Activated T-helper 17 cell treated with anti-CD3 and anti-CD28 coated beads, Interleukin-2, amount 50 U/mL, for 72 hours (primary cell): ENCODE measurements around the gene IFT88. TPM values are rescaled to one million over a fixed set of nuclear protein-coding genes. Genes with fewer than 3 reads are reported as not detected.
"Not testable (repeated sequence)": the region's sequence is repeated elsewhere in the genome, so short reads cannot be mapped to it uniquely, and the experiment has no call there.

ENCODE experiments used
- ATAC-seq: fragments of 150-1000 bp; cut with Tn5 transposase; replicated peaks from 2 replicates; pipeline ENCODE4 v1.10.0; 2021; ENCODE audit warnings: mild to moderate bottlenecking, moderate library complexity
- H3K27ac Mint-ChIP-seq: one replicate; pipeline ENCODE4 v1.8.0; 2022; ENCODE audit warnings: mixed read lengths
- H3K27me3 Mint-ChIP-seq: one replicate; pipeline ENCODE4 v1.8.0; 2022; ENCODE audit warnings: mixed read lengths
- H3K36me3 Mint-ChIP-seq: one replicate; pipeline ENCODE4 v1.8.0; 2022; ENCODE audit warnings: low read depth, mild to moderate bottlenecking, mixed read lengths
- H3K4me1 Mint-ChIP-seq: one replicate; pipeline ENCODE4 v1.8.0; 2022; ENCODE audit warnings: mixed read lengths
- H3K4me3 Mint-ChIP-seq: one replicate; pipeline ENCODE4 v1.8.0; 2022; ENCODE audit warnings: mild to moderate bottlenecking, mixed read lengths
- H3K9me3 Mint-ChIP-seq: one replicate; pipeline ENCODE4 v1.8.0; 2022; ENCODE audit warnings: mixed read lengths
- total RNA-seq, 2 donors: library from RNA; stranded (reverse); gene quantifications; one replicate each; pipeline ENCODE4 v1.2.3, GENCODE V29; 2022

IFT88 gene
- total RNA-seq, 2 donors from 2014 or later: 2.5 to 5.7 TPM

- H3K4me3 Mint-ChIP-seq: no peak overlapping the region
- H3K9me3 Mint-ChIP-seq: no peaks in the 10 kb centered on the region
- no peak for ATAC-seq
- no peaks in the 10 kb centered on the region for H3K4me1 Mint-ChIP-seq
- H3K27me3 Mint-ChIP-seq: no peaks in the 10 kb centered on the region
- H3K36me3 Mint-ChIP-seq: no peaks in the 10 kb centered on the region
- H3K27ac Mint-ChIP-seq: no peak overlapping the region
Measured at GRCh38 chr13:20637811-20638210, 70.9 kb downstream of the IFT88 start.

DNA sequence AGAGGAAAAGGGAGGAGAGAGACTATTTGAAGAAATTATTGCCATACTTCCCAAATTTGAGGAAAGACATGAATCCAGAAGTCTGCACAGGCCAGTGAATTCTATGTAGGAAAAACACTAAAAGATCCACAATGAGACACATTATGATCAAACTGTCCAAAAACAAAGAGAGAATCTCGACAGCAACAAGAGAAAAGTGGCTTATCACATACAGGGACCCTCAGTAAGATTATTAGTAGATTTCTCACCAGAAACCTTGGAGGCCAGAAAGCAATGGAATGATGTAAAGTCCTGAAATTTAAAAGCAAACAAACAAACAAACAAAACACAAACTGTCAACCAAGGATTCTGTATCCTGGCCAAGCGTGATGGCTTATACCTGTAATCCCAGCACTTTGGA, 80.8 kb downstream of the IFT88 start:
- Mint-ChIP-seq H3K36me3 (peaks cover 6% of the 10 kb centered on the region), H3K4me3 (no peak overlapping the region), H3K9me3 (peaks cover 3% of the 10 kb centered on the region), H3K4me1 (no peaks in the 10 kb centered on the region), H3K27ac (no peak overlapping the region), H3K27me3 (no peaks in the 10 kb centered on the region)
- ATAC-seq: no peak

GRCh38 chr13:20652946-20653345, 86.0 kb downstream of the IFT88 start:
- Mint-ChIP-seq H3K4me1 (no peaks in the 10 kb centered on the region), H3K9me3 (no peaks in the 10 kb centered on the region), H3K4me3 (no peak overlapping the region), H3K36me3 (no peaks in the 10 kb centered on the region), H3K27ac (no peak overlapping the region), H3K27me3 (no peaks in the 10 kb centered on the region)
- ATAC-seq: no peak

- H3K4me3 Mint-ChIP-seq: no peak overlapping the region
- H3K27me3 Mint-ChIP-seq: no peaks in the 10 kb centered on the region
- no peaks in the 10 kb centered on the region for H3K9me3 Mint-ChIP-seq
- H3K27ac Mint-ChIP-seq: no peak overlapping the region
- ATAC-seq: no peak
- no peaks in the 10 kb centered on the region for H3K4me1 Mint-ChIP-seq
- H3K36me3 Mint-ChIP-seq: no peaks in the 10 kb centered on the region
Measured at GRCh38 chr13:20654156-20654555, 87.2 kb downstream of the IFT88 start.

- Mint-ChIP-seq H3K9me3 (no peaks in the 10 kb centered on the region), H3K4me3 (no peak overlapping the region), H3K36me3 (no peaks in the 10 kb centered on the region), H3K4me1 (no peaks in the 10 kb centered on the region), H3K27me3 (no peaks in the 10 kb centered on the region), H3K27ac (no peak overlapping the region)
- ATAC-seq: no peak
Measured at GRCh38 chr13:20658451-20659040, 91.6 kb downstream of the IFT88 start.

- H3K36me3 Mint-ChIP-seq: peaks cover 5% of the 10 kb centered on the region
- no peak for ATAC-seq
- H3K9me3 Mint-ChIP-seq: no peaks in the 10 kb centered on the region
- H3K4me1 Mint-ChIP-seq: no peaks in the 10 kb centered on the region
- no peak overlapping the region for H3K4me3 Mint-ChIP-seq
- no peak overlapping the region for H3K27ac Mint-ChIP-seq
- no peaks in the 10 kb centered on the region for H3K27me3 Mint-ChIP-seq
Measured at GRCh38 chr13:20664351-20664750, 97.4 kb downstream of the IFT88 start.

GRCh38 chr13:20666948-20667347, 100.0 kb downstream of the IFT88 start:
- Mint-ChIP-seq H3K27me3 (no peaks in the 10 kb centered on the region), H3K36me3 (peaks cover 5% of the 10 kb centered on the region), H3K4me1 (no peaks in the 10 kb centered on the region), H3K4me3 (no peak overlapping the region), H3K27ac (no peak overlapping the region), H3K9me3 (no peaks in the 10 kb centered on the region)
- ATAC-seq: no peak

GRCh38 chr13:20667857-20668437, 101.0 kb downstream of the IFT88 start:
- Mint-ChIP-seq H3K27me3 (no peaks in the 10 kb centered on the region), H3K9me3 (no peaks in the 10 kb centered on the region), H3K4me1 (no peaks in the 10 kb centered on the region), H3K27ac (no peak overlapping the region), H3K36me3 (peaks cover 5% of the 10 kb centered on the region), H3K4me3 (no peak overlapping the region)
- no peak for ATAC-seq

- no peak overlapping the region for H3K4me3 Mint-ChIP-seq
- H3K27me3 Mint-ChIP-seq: no peaks in the 10 kb centered on the region
- H3K9me3 Mint-ChIP-seq: no peaks in the 10 kb centered on the region
- H3K36me3 Mint-ChIP-seq: peaks cover 5% of the 10 kb centered on the region
- no peak for ATAC-seq
- H3K4me1 Mint-ChIP-seq: no peaks in the 10 kb centered on the region
- no peak overlapping the region for H3K27ac Mint-ChIP-seq
Measured at GRCh38 chr13:20669162-20669561, 102.2 kb downstream of the IFT88 start.

- Mint-ChIP-seq H3K9me3 (no peaks in the 10 kb centered on the region), H3K4me3 (no peak overlapping the region), H3K27me3 (no peaks in the 10 kb centered on the region), H3K4me1 (no peaks in the 10 kb centered on the region), H3K27ac (no peak overlapping the region), H3K36me3 (no peaks in the 10 kb centered on the region)
- ATAC-seq: no peak
Measured at GRCh38 chr13:20671789-20672188, 104.8 kb downstream of the IFT88 start.

DNA sequence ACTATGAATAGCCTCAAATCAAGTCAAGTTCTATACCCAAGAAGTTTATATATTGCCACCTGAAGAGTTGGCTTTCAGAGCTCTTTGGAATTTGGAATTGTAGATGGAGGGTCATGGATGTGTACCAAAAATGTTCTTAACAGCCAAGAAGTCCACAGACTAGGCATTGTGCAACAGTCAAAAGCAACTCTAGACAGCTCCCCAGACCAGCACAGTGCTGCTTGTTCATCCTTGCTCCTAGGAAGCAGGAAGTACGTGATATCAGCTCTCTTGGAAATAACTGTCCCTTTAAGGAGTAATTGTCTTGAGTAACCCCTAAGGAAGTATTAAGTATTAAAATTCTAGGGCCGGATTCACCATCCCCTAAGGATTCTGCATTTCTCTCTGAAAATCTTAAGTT, 105.8 kb downstream of the IFT88 start:
- Mint-ChIP-seq H3K27me3 (no peaks in the 10 kb centered on the region), H3K4me3 (no peak overlapping the region), H3K9me3 (no peaks in the 10 kb centered on the region), H3K36me3 (no peaks in the 10 kb centered on the region), H3K4me1 (no peaks in the 10 kb centered on the region), H3K27ac (no peak overlapping the region)
- ATAC-seq: no peak

GRCh38 chr13:20673715-20674114, 106.8 kb downstream of the IFT88 start:
- Mint-ChIP-seq H3K27ac (no peak overlapping the region), H3K36me3 (no peaks in the 10 kb centered on the region), H3K4me3 (no peak overlapping the region), H3K4me1 (no peaks in the 10 kb centered on the region), H3K9me3 (no peaks in the 10 kb centered on the region), H3K27me3 (no peaks in the 10 kb centered on the region)
- ATAC-seq: no peak

GRCh38 chr13:20676213-20676612, 109.3 kb downstream of the IFT88 start:
- Mint-ChIP-seq H3K27ac (no peak overlapping the region), H3K9me3 (no peaks in the 10 kb centered on the region), H3K36me3 (no peaks in the 10 kb centered on the region), H3K27me3 (no peaks in the 10 kb centered on the region), H3K4me3 (no peak overlapping the region), H3K4me1 (no peaks in the 10 kb centered on the region)
- ATAC-seq: no peak

- not testable (repeated sequence) for H3K27me3 Mint-ChIP-seq, H3K27ac Mint-ChIP-seq, H3K9me3 Mint-ChIP-seq, H3K4me1 Mint-ChIP-seq, H3K4me3 Mint-ChIP-seq, ATAC-seq, H3K36me3 Mint-ChIP-seq
Measured at GRCh38 chr13:20678606-20679005, 111.6 kb downstream of the IFT88 start.

- Mint-ChIP-seq H3K27ac (no peak overlapping the region), H3K27me3 (no peaks in the 10 kb centered on the region), H3K9me3 (no peaks in the 10 kb centered on the region), H3K36me3 (no peaks in the 10 kb centered on the region), H3K4me3 (no peak overlapping the region), H3K4me1 (no peaks in the 10 kb centered on the region)
- no peak for ATAC-seq
Measured at GRCh38 chr13:20679879-20680278, 112.9 kb downstream of the IFT88 start.
